HepG2 (cell line): ENCODE results near the gene LSM3. TPM values are rescaled to one million over a fixed set of nuclear protein-coding genes. Genes with fewer than 3 reads are reported as not detected.

Source experiments
- ATAC-seq: fragments of 200-7000 bp; cut with Tn5 transposase; 3 replicates; pipeline ENCODE4 v1.9.1; 2020; ENCODE audit warnings: mild to moderate bottlenecking, moderate library complexity
- BruUV-seq: library from RNA; stranded (reverse); fragments of 400-500 nt; replicated peaks from 2 replicates; lab custom pipeline; 2021; lab: Mats Ljungman, UMichigan
- CTCF ChIA-PET: fragments of 300-600 bp; formaldehyde crosslinking; extraction: SDS; loops from one replicate; lab custom pipeline; 2021; ENCODE audit warnings: low total read pairs, inconsistent platforms, low intra/inter-chr PET ratio; lab: Yijun Ruan, JAX
- POLR2A ChIA-PET: fragments of 350-600 bp; sonication (Branson Sonifier 250); formaldehyde crosslinking; loops from one replicate; lab custom pipeline; 2020; ENCODE audit warnings: antibody characterized with exemption, inconsistent platforms; lab: Yijun Ruan, JAX
- DNase-seq: peaks from one replicate; pipeline ENCODE4 v3.0.0-alpha.2; 2015; ENCODE audit warnings: low spot score
- FAIRE-seq: peaks from 3 replicates; lab custom pipeline; 2011; peaks lifted over from hg19 to GRCh38; lab: Jason Lieb, UNC
- H2AFZ ChIP-seq: one replicate; pipeline ENCODE4 v1.6.1; 2011; ENCODE audit warnings: low read length, inconsistent platforms
- H3K27ac ChIP-seq: fragments of 300-600 bp; 3 replicates; pipeline ENCODE4 v1.8.0; 2011; ENCODE audit warnings: mixed run types, mild to moderate bottlenecking, mixed read lengths, low read length, inconsistent platforms; ENCODE audit not compliant: insufficient read depth; ENCODE audit errors: extremely low read length
- H3K27me3 ChIP-seq, 2 experiments: fragments of 200-600 bp in 1 of 2; 2 replicates in 1 of 2; 3 replicates in 1 of 2; pipeline versions ENCODE4 v1.6.0 to v1.8.0; 2011; ENCODE audit warnings: low read length in 2 of 2, mild to moderate bottlenecking in 2 of 2, moderate library complexity in 2 of 2, inconsistent platforms in 1 of 2; ENCODE audit not compliant: insufficient read depth in 2 of 2, control insufficient read depth in 1 of 2
- H3K36me3 ChIP-seq, 2 experiments: fragments of 200-600 bp in 1 of 2; replicated peaks in 1 of 2; 2 replicates in 1 of 2; 3 replicates in 1 of 2; pipeline versions ENCODE4 v1.5.1 to v1.8.0; 2011; ENCODE audit warnings: low read length in 2 of 2, inconsistent platforms in 1 of 2; ENCODE audit not compliant: insufficient read depth in 2 of 2, control insufficient read depth in 1 of 2
- H3K4me1 ChIP-seq: 2 replicates; pipeline ENCODE4 v1.5.1; 2012; ENCODE audit warnings: low read length, inconsistent platforms; ENCODE audit not compliant: insufficient read depth
- H3K4me2 ChIP-seq: 2 replicates; pipeline ENCODE4 v1.6.0; 2011; ENCODE audit warnings: low read depth, low read length, inconsistent platforms
- H3K4me3 ChIP-seq, 3 experiments: fragments of 200-600 bp in 1 of 3; sonication (generic), shearing (Covaris generic) in 1 of 3; replicated peaks in 1 of 3; 2 replicates each; pipeline ENCODE4 v1.5.1; 2011 to 2016; ENCODE audit warnings: low read length in 3 of 3, inconsistent platforms in 2 of 3, low read depth in 2 of 3, mild to moderate bottlenecking in 2 of 3, control low read depth in 1 of 3, mixed read lengths in 1 of 3; ENCODE audit not compliant: insufficient read depth in 1 of 3
- H3K79me2 ChIP-seq: one replicate; pipeline ENCODE4 v1.6.1; 2011; ENCODE audit warnings: low read length, inconsistent platforms; ENCODE audit not compliant: insufficient read depth
- H3K9ac ChIP-seq: 2 replicates; pipeline ENCODE4 v1.6.0; 2011; ENCODE audit warnings: mild to moderate bottlenecking, low read depth, low read length, inconsistent platforms; ENCODE audit not compliant: insufficient read depth
- H3K9me3 ChIP-seq: 2 replicates; pipeline ENCODE4 v1.5.1; 2012; ENCODE audit warnings: mild to moderate bottlenecking, low read length
- H4K20me1 ChIP-seq: 2 replicates; pipeline ENCODE4 v1.6.0; 2011; ENCODE audit warnings: inconsistent platforms, mild to moderate bottlenecking, low read length, moderate library complexity; ENCODE audit not compliant: insufficient read depth
- AGO2 ChIP-seq: fragments of 200-400 bp; formaldehyde crosslinking; optimal IDR thresholded peaks from 2 replicates; pipeline ENCODE3; 2017; ENCODE audit warnings: mild to moderate bottlenecking, low read depth, low read length, moderate library complexity
- POLR2G ChIP-seq: fragments of 200-400 bp; formaldehyde crosslinking; IDR thresholded peaks from 2 replicates; pipeline ENCODE4 v1.6.1; 2018; ENCODE audit warnings: mild to moderate bottlenecking, low read depth, low read length, moderate library complexity
- SIN3B ChIP-seq: fragments of 150-350 bp; IDR thresholded peaks from 2 replicates; pipeline ENCODE4 v1.6.1; 2014; ENCODE audit warnings: low read length
- ZMAT3 ChIP-seq: sonication (generic); formaldehyde crosslinking; conservative IDR thresholded peaks from 2 replicates; pipeline ENCODE4 v1.7.0; 2021; ENCODE audit warnings: missing genetic modification reagents
- ZNF720 ChIP-seq: sonication (generic); formaldehyde crosslinking; IDR thresholded peaks from 2 replicates; pipeline ENCODE4 v1.4.0; 2020; ENCODE audit warnings: missing genetic modification reagents
- WGBS: methylation state at CpG from one replicate; pipeline ENCODE4 v1.1.6; 2017; ENCODE audit warnings: low lambda C conversion rate; 5-methylcytosine and 5-hydroxymethylcytosine counted together
- in situ Hi-C: cut with HindIII; loops from 2 replicates; pipeline ENCODE4 v1.10.0; 2017; ENCODE audit warnings: low pct_unique_long_range_greater_than_20kb; ENCODE audit not compliant: extremely low pct_ligation_motif_present
- intact Hi-C: fragments of 100-400 bp; cut with micrococcal nuclease; formaldehyde crosslinking; loops from one replicate; pipeline ENCODE4 v1.10.0; 2022; ENCODE audit not compliant: unreplicated experiment
- polyA plus RNA-seq, 8 experiments: library from polyadenylated mRNA; depleted of rRNA in 3 of 8; stranded (reverse) in 7 of 8; unstranded in 1 of 8; fragments of >200 nt; fragmentation: Illumina TruSeq in 4 of 8; extraction: Trizol in 4 of 8; gene quantifications; 2 replicates each; pipeline versions ENCODE4 v1.2.1 to v1.2.3, GENCODE V29; 2011 to 2016; ENCODE audit warnings: low read depth in 4 of 8, missing spikeins in 1 of 8, mixed read lengths in 1 of 8; ENCODE audit not compliant: insufficient read depth in 1 of 8
- total RNA-seq, 5 experiments: library from RNA; depleted of rRNA; stranded (reverse); fragments of >200 nt; fragmentation: Illumina TruSeq; extraction: Trizol; gene quantifications; 2 replicates each; pipeline ENCODE4 v1.2.3, GENCODE V29; 2016; ENCODE audit warnings: low read depth in 1 of 5

Gene LSM3
- total and polyA plus RNA-seq, 2 of the 13 experiments (the other 11 are each of a cell fraction or from before 2014, with no cell fraction given): 5.1 to 19.4 TPM

- H3K36me3 ChIP-seq: peaks cover 14 to 42% of the 10 kb centered on the region in 2 experiments; a peak in 4 of 5 replicates
- no peak for FAIRE-seq
- H3K4me2 ChIP-seq: no peak overlapping the region
- no peak overlapping the region for H3K27ac ChIP-seq
- no peak overlapping the region for H3K9ac ChIP-seq
- ChIA-PET CTCF (no interaction called here), POLR2A (interaction anchor here (0.8 to 2.5 kb wide), 2 partner anchors 17 to 37 kb away, joined by 3 to 16 read pairs; partner anchors contain the start of genes CHCHD4, LSM3, TMEM43 and XPC)
- in situ Hi-C loops: no loop called here
- H3K9me3 ChIP-seq: no peaks in the 10 kb centered on the region
- H3K4me3 ChIP-seq: no peak overlapping the region
- intact Hi-C loops: no loop called here
- DNase-seq: no peak
- H2AFZ ChIP-seq: no peak overlapping the region
- H3K27me3 ChIP-seq: no peaks in the 10 kb centered on the region
- WGBS: 96% methylated on average over 19 of the region's 19 CpGs
- no peaks in the 10 kb centered on the region; the same call in 1 of the 2 replicates for H4K20me1 ChIP-seq
- BruUV-seq: no TSS peak
- TF ChIP-seq AGO2 (peak; percentile 63), SIN3B (no peak)
- H3K79me2 ChIP-seq: no peaks in the 10 kb centered on the region
- peaks cover 20% of the 10 kb centered on the region for H3K4me1 ChIP-seq
- no peak for ATAC-seq
These were observed 36.8 kb upstream of the LSM3 start for GRCh38 chr3:14141602-14142341.

DNA sequence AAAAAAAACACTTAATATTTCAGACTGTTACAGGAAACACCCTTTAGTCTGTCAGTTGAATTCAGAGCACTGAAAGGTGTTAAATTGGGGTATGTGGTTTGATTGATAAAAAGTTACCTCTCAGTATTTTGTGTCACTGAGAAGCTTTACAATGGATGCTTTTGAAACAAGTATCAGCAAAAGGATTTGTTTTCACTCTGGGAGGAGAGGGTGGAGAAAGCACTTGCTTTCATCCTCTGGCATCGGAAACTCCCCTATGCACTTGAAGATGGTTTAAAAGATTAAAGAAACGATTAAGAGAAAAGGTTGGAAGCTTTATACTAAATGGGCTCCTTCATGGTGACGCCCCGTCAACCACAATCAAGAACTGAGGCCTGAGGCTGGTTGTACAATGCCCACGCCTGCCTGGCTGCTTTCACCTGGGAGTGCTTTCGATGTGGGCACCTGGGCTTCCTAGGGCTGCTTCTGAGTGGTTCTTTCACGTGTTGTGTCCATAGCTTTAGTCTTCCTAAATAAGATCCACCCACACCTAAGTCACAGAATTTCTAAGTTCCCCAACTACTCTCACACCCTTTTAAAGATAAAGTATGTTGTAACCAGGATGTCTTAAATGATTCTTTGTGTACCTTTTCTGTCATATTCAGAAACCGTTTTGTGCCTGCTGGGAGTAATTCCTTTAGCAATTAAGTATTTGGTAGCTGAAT, 35.9 kb upstream of the LSM3 start:
- CTCF ChIA-PET: no interaction called here
- no peak for DNase-seq
- Histone ChIP-seq H3K9me3 (no peaks in the 10 kb centered on the region), H3K9ac (no peak overlapping the region), H3K36me3 (peaks cover 13 to 48% of the 10 kb centered on the region in 2 experiments; a peak in 4 of 5 replicates), H3K4me1 (peaks cover 20% of the 10 kb centered on the region), H3K4me2 (no peak overlapping the region), H3K27ac (peak overlapping the region; percentile 96), H4K20me1 (no peaks in the 10 kb centered on the region; the same call in 1 of the 2 replicates), H3K4me3 (no peak overlapping the region), H3K79me2 (no peaks in the 10 kb centered on the region), H2AFZ (no peak overlapping the region), H3K27me3 (no peaks in the 10 kb centered on the region)
- TSS peak; percentile 43 for BruUV-seq
- TF ChIP-seq ZNF720 (CRISPR knock-in tag): no peak
- TF ChIP-seq POLR2G: 0 out of 2 replicates have a peak, but pooled peaks have one; percentile 29
- no peak for TF ChIP-seq ZMAT3
- in situ Hi-C loops (no loop called here), intact Hi-C loops (no loop called here)
- WGBS: 93% methylated on average over 8 of the region's 8 CpGs
- no peak for ATAC-seq
- POLR2A ChIA-PET: interaction anchor here (1.0 to 4.4 kb wide), 2 partner anchors 17 to 36 kb away, joined by 3 to 21 read pairs; partner anchors contain the start of genes LSM3 and XPC
- no peak for FAIRE-seq
